Fibroblast of upper back skin (primary cell): ENCODE measurements around the gene SORT1.
"Not testable (repeated sequence)": the region's sequence is repeated elsewhere in the genome, so short reads cannot be mapped to it uniquely, and the experiment has no call there.

Experiments
- DNase-seq: peaks from one replicate; pipeline ENCODE4 v3.0.0-alpha.2; 2013

SORT1 gene

GRCh38 chr1:109396871-109397580 is 692 bp downstream of the SORT1 start:
- DNase-seq = no peak

- DNase-seq = no peak
Observed at GRCh38 chr1:109396513-109396839, 1.2 kb downstream of the SORT1 start.

GRCh38 chr1:109395602-109396512 is 1.9 kb downstream of the SORT1 start:
- peak; percentile 79 for DNase-seq

- DNase-seq = not testable (repeated sequence)
Observed at GRCh38 chr1:109395282-109395599, 2.5 kb downstream of the SORT1 start.

- DNase-seq = no peak
Observed at GRCh38 chr1:109394591-109395281, 3.0 kb downstream of the SORT1 start.

- DNase-seq = no peak
Observed at GRCh38 chr1:109393617-109394233, 4.0 kb downstream of the SORT1 start.

GRCh38 chr1:109392788-109393616 is 4.7 kb downstream of the SORT1 start:
- peak; percentile 36 for DNase-seq

- no peak for DNase-seq
Observed at GRCh38 chr1:109392037-109392787, 5.5 kb downstream of the SORT1 start.

- no peak for DNase-seq
Observed at GRCh38 chr1:109391626-109392025, 6.1 kb downstream of the SORT1 start.

GRCh38 chr1:109391157-109391556 is 6.6 kb downstream of the SORT1 start:
- peak; percentile 46 for DNase-seq

GRCh38 chr1:109389638-109390341 is 7.9 kb downstream of the SORT1 start:
- DNase-seq = no peak

- DNase-seq = no peak
Observed at GRCh38 chr1:109388884-109389637, 8.7 kb downstream of the SORT1 start.

- no peak for DNase-seq
Observed at GRCh38 chr1:109388208-109388711, 9.5 kb downstream of the SORT1 start.

GRCh38 chr1:109386054-109386717 is 11.5 kb downstream of the SORT1 start:
- no peak for DNase-seq

GRCh38 chr1:109385417-109385816 is 12.3 kb downstream of the SORT1 start:
- no peak for DNase-seq

GRCh38 chr1:109383854-109384253 is 13.9 kb downstream of the SORT1 start:
- DNase-seq = no peak

- no peak for DNase-seq
Observed at GRCh38 chr1:109383087-109383779, 14.5 kb downstream of the SORT1 start.

GRCh38 chr1:109381573-109381972 is 16.1 kb downstream of the SORT1 start:
- DNase-seq = no peak

- no peak for DNase-seq
Observed at GRCh38 chr1:109379907-109380306, 17.8 kb downstream of the SORT1 start.
